ENCODE results near the gene ADRA1B. TPM values are rescaled to one million over a fixed set of nuclear protein-coding genes. Genes with fewer than 3 reads are reported as not detected.

ADRA1B gene
- total and polyA plus RNA-seq, 10 of the 15 experiments (the other 5 are each of a cell fraction or from before 2014, with no cell fraction given), result 0.04 TPM; not detected in 9

DNA sequence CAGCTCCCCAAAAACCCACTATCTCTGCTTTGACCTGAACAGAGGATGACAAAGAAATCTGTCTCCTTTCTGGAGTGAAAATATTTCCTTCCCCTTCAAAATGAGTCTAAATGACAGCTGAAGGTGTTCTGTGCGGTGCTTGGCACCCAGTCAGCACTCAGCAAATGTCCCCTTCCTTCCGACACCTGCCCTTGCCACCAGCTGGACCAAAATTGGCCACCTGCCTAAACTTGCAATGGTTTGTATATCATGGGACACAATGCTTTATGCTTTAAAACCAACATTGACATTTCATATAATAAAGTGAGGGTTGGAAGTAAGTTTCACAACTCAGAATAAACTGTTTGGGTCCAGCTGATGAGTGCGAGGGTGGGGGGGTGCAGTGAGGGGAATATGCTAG, 85.2 kb downstream of the ADRA1B start (continued):
- TF ChIP-seq, protein P1, sequence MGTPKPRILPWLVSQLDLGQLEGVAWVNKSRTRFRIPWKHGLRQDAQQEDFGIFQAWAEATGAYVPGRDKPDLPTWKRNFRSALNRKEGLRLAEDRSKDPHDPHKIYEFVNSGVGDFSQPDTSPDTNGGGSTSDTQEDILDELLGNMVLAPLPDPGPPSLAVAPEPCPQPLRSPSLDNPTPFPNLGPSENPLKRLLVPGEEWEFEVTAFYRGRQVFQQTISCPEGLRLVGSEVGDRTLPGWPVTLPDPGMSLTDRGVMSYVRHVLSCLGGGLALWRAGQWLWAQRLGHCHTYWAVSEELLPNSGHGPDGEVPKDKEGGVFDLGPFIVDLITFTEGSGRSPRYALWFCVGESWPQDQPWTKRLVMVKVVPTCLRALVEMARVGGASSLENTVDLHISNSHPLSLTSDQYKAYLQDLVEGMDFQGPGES (IDR thresholded peaks at IDR 0.05), result no peak
- TF ChIP-seq, protein P2, sequence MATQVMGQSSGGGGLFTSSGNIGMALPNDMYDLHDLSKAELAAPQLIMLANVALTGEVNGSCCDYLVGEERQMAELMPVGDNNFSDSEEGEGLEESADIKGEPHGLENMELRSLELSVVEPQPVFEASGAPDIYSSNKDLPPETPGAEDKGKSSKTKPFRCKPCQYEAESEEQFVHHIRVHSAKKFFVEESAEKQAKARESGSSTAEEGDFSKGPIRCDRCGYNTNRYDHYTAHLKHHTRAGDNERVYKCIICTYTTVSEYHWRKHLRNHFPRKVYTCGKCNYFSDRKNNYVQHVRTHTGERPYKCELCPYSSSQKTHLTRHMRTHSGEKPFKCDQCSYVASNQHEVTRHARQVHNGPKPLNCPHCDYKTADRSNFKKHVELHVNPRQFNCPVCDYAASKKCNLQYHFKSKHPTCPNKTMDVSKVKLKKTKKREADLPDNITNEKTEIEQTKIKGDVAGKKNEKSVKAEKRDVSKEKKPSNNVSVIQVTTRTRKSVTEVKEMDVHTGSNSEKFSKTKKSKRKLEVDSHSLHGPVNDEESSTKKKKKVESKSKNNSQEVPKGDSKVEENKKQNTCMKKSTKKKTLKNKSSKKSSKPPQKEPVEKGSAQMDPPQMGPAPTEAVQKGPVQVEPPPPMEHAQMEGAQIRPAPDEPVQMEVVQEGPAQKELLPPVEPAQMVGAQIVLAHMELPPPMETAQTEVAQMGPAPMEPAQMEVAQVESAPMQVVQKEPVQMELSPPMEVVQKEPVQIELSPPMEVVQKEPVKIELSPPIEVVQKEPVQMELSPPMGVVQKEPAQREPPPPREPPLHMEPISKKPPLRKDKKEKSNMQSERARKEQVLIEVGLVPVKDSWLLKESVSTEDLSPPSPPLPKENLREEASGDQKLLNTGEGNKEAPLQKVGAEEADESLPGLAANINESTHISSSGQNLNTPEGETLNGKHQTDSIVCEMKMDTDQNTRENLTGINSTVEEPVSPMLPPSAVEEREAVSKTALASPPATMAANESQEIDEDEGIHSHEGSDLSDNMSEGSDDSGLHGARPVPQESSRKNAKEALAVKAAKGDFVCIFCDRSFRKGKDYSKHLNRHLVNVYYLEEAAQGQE (IDR thresholded peaks at IDR 0.05; ENCODE audit: low read depth, low read length), result no peak
- TF ChIP-seq EZH2 (IDR thresholded peaks at IDR 0.05; ENCODE audit: borderline replicate concordance, control insufficient read depth, low read depth, low read length) (no peak), POLR2A (IDR thresholded peaks at IDR 0.05; ENCODE audit: low read depth, low read length) (no peak), NR2F1 (conservative IDR thresholded peaks at IDR 0.05) (no peak)
- TF ChIP-seq, protein P3, sequence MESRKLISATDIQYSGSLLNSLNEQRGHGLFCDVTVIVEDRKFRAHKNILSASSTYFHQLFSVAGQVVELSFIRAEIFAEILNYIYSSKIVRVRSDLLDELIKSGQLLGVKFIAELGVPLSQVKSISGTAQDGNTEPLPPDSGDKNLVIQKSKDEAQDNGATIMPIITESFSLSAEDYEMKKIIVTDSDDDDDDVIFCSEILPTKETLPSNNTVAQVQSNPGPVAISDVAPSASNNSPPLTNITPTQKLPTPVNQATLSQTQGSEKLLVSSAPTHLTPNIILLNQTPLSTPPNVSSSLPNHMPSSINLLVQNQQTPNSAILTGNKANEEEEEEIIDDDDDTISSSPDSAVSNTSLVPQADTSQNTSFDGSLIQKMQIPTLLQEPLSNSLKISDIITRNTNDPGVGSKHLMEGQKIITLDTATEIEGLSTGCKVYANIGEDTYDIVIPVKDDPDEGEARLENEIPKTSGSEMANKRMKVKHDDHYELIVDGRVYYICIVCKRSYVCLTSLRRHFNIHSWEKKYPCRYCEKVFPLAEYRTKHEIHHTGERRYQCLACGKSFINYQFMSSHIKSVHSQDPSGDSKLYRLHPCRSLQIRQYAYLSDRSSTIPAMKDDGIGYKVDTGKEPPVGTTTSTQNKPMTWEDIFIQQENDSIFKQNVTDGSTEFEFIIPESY (IDR thresholded peaks at IDR 0.05), result no peak
